ENCODE measurements around the gene EGFR.

GRCh38 chr7:55144333-55145317, 125.8 kb downstream of the EGFR start:
- TF ChIP-seq CTCF (IDR thresholded peaks at IDR 0.05) (peak in 4 of 12 donors; percentile 7 to 32 (median 18)), POLR2A (IDR thresholded peaks at IDR 0.05) (no peak)

Measured in heart left ventricle (tissue), 13 donors.